ENCODE results near the gene CCDC82.

Gene CCDC82

DNA sequence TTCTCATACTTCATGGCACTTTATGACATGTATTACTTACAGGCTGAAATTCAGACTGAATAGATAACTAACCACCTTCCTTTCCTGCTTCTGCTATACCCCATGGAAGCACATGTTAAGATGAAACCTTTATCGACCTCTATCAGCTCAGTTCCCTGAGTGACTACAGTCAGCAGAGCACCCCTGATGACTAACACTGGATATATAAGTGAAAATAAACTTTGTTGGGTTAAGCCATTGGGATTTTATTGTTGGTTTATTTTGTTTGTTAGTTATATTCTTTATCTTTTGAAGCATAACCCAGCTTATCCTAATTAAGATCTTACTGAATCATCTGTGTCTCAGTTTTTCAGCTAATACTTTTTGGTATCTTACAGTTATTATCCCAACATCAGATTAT is 23.7 kb downstream of the CCDC82 start:
- TF ChIP-seq EP300 (IDR thresholded peaks at IDR 0.05; ENCODE audit: borderline replicate concordance) (no peak), TAF1 (IDR thresholded peaks at IDR 0.05; ENCODE audit: low read depth) (no peak), ZBTB7A (IDR thresholded peaks at IDR 0.05; ENCODE audit: low read depth) (no peak), CREB1 (IDR thresholded peaks at IDR 0.05; ENCODE audit: low read depth) (no peak), USF1 (IDR thresholded peaks at IDR 0.05) (no peak), FOXM1 (IDR thresholded peaks at IDR 0.05; ENCODE audit: borderline replicate concordance, low read depth) (no peak), NFIC (IDR thresholded peaks at IDR 0.05) (no peak), CEBPB (IDR thresholded peaks at IDR 0.05) (no peak), YY1 (IDR thresholded peaks at IDR 0.05; ENCODE audit: low read depth) (no peak), MAX (IDR thresholded peaks at IDR 0.05) (no peak), RAD21 (IDR thresholded peaks at IDR 0.05; ENCODE audit: low read depth) (no peak), TCF12 (IDR thresholded peaks at IDR 0.05; ENCODE audit: low read depth) (no peak), EGR1 (IDR thresholded peaks at IDR 0.05) (no peak), TEAD4 (IDR thresholded peaks at IDR 0.05) (no peak)
- TF ChIP-seq, protein P1, sequence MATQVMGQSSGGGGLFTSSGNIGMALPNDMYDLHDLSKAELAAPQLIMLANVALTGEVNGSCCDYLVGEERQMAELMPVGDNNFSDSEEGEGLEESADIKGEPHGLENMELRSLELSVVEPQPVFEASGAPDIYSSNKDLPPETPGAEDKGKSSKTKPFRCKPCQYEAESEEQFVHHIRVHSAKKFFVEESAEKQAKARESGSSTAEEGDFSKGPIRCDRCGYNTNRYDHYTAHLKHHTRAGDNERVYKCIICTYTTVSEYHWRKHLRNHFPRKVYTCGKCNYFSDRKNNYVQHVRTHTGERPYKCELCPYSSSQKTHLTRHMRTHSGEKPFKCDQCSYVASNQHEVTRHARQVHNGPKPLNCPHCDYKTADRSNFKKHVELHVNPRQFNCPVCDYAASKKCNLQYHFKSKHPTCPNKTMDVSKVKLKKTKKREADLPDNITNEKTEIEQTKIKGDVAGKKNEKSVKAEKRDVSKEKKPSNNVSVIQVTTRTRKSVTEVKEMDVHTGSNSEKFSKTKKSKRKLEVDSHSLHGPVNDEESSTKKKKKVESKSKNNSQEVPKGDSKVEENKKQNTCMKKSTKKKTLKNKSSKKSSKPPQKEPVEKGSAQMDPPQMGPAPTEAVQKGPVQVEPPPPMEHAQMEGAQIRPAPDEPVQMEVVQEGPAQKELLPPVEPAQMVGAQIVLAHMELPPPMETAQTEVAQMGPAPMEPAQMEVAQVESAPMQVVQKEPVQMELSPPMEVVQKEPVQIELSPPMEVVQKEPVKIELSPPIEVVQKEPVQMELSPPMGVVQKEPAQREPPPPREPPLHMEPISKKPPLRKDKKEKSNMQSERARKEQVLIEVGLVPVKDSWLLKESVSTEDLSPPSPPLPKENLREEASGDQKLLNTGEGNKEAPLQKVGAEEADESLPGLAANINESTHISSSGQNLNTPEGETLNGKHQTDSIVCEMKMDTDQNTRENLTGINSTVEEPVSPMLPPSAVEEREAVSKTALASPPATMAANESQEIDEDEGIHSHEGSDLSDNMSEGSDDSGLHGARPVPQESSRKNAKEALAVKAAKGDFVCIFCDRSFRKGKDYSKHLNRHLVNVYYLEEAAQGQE (IDR thresholded peaks at IDR 0.05; ENCODE audit: low read depth), result no peak

DNA sequence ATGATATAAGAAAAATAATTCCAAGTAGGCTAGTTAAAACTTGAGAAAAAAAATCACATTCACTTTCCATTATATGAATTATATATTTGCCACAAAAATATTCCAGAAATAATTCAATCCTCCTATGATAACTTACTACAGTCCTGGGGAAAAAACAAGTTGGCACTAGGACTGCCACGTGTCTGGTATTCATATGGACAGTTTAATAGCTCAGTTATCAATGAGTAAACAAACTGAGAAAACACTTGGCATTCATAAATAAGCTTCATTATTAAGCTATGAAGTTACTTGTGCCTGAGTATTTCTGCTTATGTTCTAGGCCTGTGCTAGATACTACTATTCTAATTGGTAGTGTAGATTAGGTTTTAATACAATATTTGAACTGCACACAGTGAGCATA is 24.2 kb downstream of the CCDC82 start:
- TF ChIP-seq, protein P1 (IDR thresholded peaks at IDR 0.05; ENCODE audit: low read depth), result no peak
- no peak for TF ChIP-seq MAX (IDR thresholded peaks at IDR 0.05)
- TF ChIP-seq YY1 (IDR thresholded peaks at IDR 0.05; ENCODE audit: low read depth), result no peak
- TF ChIP-seq TCF12 (IDR thresholded peaks at IDR 0.05; ENCODE audit: low read depth), result no peak
- no peak for TF ChIP-seq TEAD4 (IDR thresholded peaks at IDR 0.05)
- no peak for TF ChIP-seq FOXM1 (IDR thresholded peaks at IDR 0.05; ENCODE audit: borderline replicate concordance, low read depth)
- no peak for TF ChIP-seq USF1 (IDR thresholded peaks at IDR 0.05)
- no peak for TF ChIP-seq RAD21 (IDR thresholded peaks at IDR 0.05; ENCODE audit: low read depth)
- TF ChIP-seq EP300 (IDR thresholded peaks at IDR 0.05; ENCODE audit: borderline replicate concordance), result no peak
- no peak for TF ChIP-seq ZBTB7A (IDR thresholded peaks at IDR 0.05; ENCODE audit: low read depth)

GRCh38 chr11:96361778-96362177 is 27.9 kb downstream of the CCDC82 start:
- TF ChIP-seq CEBPB (IDR thresholded peaks at IDR 0.05) (no peak), USF1 (IDR thresholded peaks at IDR 0.05) (no peak), TCF12 (IDR thresholded peaks at IDR 0.05; ENCODE audit: low read depth) (no peak), MAX (IDR thresholded peaks at IDR 0.05) (no peak)

- TF ChIP-seq TAF1 (IDR thresholded peaks at IDR 0.05; ENCODE audit: low read depth) (no peak), FOXM1 (IDR thresholded peaks at IDR 0.05; ENCODE audit: borderline replicate concordance, low read depth) (no peak), ZBTB7A (IDR thresholded peaks at IDR 0.05; ENCODE audit: low read depth) (no peak), YY1 (IDR thresholded peaks at IDR 0.05; ENCODE audit: low read depth) (no peak)
Measured at GRCh38 chr11:96358321-96358720, 31.4 kb downstream of the CCDC82 start.

DNA sequence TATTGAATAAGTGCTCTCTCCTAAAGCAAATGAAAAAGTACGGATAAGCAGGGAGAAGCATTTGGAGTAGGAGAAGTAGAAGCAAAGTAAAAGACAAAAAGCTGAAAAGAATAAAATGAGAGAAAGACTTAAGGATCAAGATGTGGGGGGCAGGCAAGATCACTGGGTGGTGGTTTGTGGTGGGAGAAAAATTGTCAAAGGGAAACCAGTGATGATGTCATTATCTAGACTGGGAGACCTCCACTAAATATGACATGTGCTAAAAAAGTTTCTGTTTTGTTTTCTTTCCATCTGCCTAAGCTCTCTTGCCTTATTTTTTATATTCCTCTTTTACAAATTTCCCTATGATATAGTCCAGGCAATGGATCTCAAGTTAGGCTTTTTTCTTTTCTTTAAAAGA is 31.9 kb downstream of the CCDC82 start:
- no peak for TF ChIP-seq CEBPB (IDR thresholded peaks at IDR 0.05)

DNA sequence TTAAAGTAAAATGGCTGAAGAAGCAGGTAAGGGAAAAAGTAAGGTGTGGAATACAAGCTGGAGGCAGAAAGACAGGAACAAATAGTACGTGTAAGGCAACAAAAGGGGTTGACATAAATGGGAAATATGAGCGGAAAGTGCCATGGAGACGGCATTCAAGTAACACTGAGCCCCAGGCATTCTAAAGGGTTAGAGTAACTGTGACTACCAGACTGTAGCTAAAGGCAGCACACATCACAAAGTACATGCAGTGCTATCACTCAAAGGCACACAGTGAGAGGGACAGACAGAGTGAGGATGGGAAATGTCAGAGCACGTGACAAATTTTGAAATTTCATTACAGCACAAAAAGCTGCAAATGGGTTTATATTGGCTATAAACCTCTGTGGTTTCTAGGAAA is 32.9 kb downstream of the CCDC82 start:
- TF ChIP-seq TAF1 (IDR thresholded peaks at IDR 0.05; ENCODE audit: low read depth) (no peak), RAD21 (IDR thresholded peaks at IDR 0.05; ENCODE audit: low read depth) (no peak), CEBPB (IDR thresholded peaks at IDR 0.05) (no peak), FOXM1 (IDR thresholded peaks at IDR 0.05; ENCODE audit: borderline replicate concordance, low read depth) (no peak), YY1 (IDR thresholded peaks at IDR 0.05; ENCODE audit: low read depth) (no peak), ZBTB7A (IDR thresholded peaks at IDR 0.05; ENCODE audit: low read depth) (no peak), USF1 (IDR thresholded peaks at IDR 0.05) (no peak), EGR1 (IDR thresholded peaks at IDR 0.05) (no peak), TEAD4 (IDR thresholded peaks at IDR 0.05) (no peak), NFIC (IDR thresholded peaks at IDR 0.05) (no peak), MAX (IDR thresholded peaks at IDR 0.05) (no peak), EP300 (IDR thresholded peaks at IDR 0.05; ENCODE audit: borderline replicate concordance) (no peak)
- TF ChIP-seq, protein P1 (IDR thresholded peaks at IDR 0.05; ENCODE audit: low read depth), result no peak

Data from Ishikawa (cell line).